Measurements from ENCODE around the gene ZNF287.
"Not testable (repeated sequence)": the region's sequence is repeated elsewhere in the genome, so short reads cannot be mapped to it uniquely, and the experiment has no call there.

Gene ZNF287

GRCh38 chr17:16551878-16552636 is 16.9 kb downstream of the ZNF287 start:
- no peak for DNase-seq
- peaks cover 38% of the 10 kb centered on the region for H3K36me3 ChIP-seq
- no peak for TF ChIP-seq CTCF (IDR thresholded peaks at IDR 0.05; ENCODE audit: low read depth, low read length)
- H3K27ac ChIP-seq, result no peak overlapping the region
- H3K4me3 ChIP-seq (ENCODE audit: low read depth, low read length), result no peak overlapping the region
- peaks cover 47% of the 10 kb centered on the region for H3K9me3 ChIP-seq (ENCODE audit: severe bottlenecking)
- H3K27me3 ChIP-seq (ENCODE audit: insufficient read depth, low read depth, severe bottlenecking), result no peaks in the 10 kb centered on the region

GRCh38 chr17:16537130-16537458 is 31.9 kb downstream of the ZNF287 start:
- no peak for DNase-seq
- no peaks in the 10 kb centered on the region for H3K9me3 ChIP-seq (ENCODE audit: severe bottlenecking)
- H3K36me3 ChIP-seq, result no peaks in the 10 kb centered on the region
- TF ChIP-seq CTCF (IDR thresholded peaks at IDR 0.05; ENCODE audit: low read depth, low read length), result no peak
- no peak overlapping the region; the same call in 1 of the 2 replicates for H3K4me3 ChIP-seq (ENCODE audit: low read depth, low read length)
- H3K27ac ChIP-seq, result no peak overlapping the region; the same call in 1 of the 2 replicates
- no peaks in the 10 kb centered on the region for H3K27me3 ChIP-seq (ENCODE audit: insufficient read depth, low read depth, severe bottlenecking)

GRCh38 chr17:16534236-16534635 is 34.8 kb downstream of the ZNF287 start:
- Histone ChIP-seq H3K36me3 (no peaks in the 10 kb centered on the region), H3K9me3 (ENCODE audit: severe bottlenecking) (no peaks in the 10 kb centered on the region), H3K4me3 (ENCODE audit: low read depth, low read length) (no peak overlapping the region), H3K27me3 (ENCODE audit: insufficient read depth, low read depth, severe bottlenecking) (no peaks in the 10 kb centered on the region), H3K27ac (no peak overlapping the region)
- no peak for TF ChIP-seq CTCF (IDR thresholded peaks at IDR 0.05; ENCODE audit: low read depth, low read length)
- no peak for DNase-seq

GRCh38 chr17:16529906-16530305 is 39.1 kb downstream of the ZNF287 start:
- Histone ChIP-seq H3K9me3 (ENCODE audit: severe bottlenecking) (no peaks in the 10 kb centered on the region), H3K27ac (no peak overlapping the region), H3K27me3 (ENCODE audit: insufficient read depth, low read depth, severe bottlenecking) (no peaks in the 10 kb centered on the region), H3K4me3 (ENCODE audit: low read depth, low read length) (no peak overlapping the region), H3K36me3 (no peaks in the 10 kb centered on the region)
- no peak for DNase-seq
- TF ChIP-seq CTCF (IDR thresholded peaks at IDR 0.05; ENCODE audit: low read depth, low read length), result no peak

GRCh38 chr17:16527298-16527697 is 41.7 kb downstream of the ZNF287 start:
- DNase-seq, result no peak
- Histone ChIP-seq H3K9me3 (ENCODE audit: severe bottlenecking) (no peaks in the 10 kb centered on the region), H3K36me3 (no peaks in the 10 kb centered on the region), H3K27ac (no peak overlapping the region), H3K27me3 (ENCODE audit: insufficient read depth, low read depth, severe bottlenecking) (no peaks in the 10 kb centered on the region), H3K4me3 (ENCODE audit: low read depth, low read length) (no peak overlapping the region)
- TF ChIP-seq CTCF (IDR thresholded peaks at IDR 0.05; ENCODE audit: low read depth, low read length), result no peak

GRCh38 chr17:16525556-16525955 is 43.4 kb downstream of the ZNF287 start:
- not testable (repeated sequence) for DNase-seq; H3K36me3 ChIP-seq; H3K27ac ChIP-seq; H3K9me3 ChIP-seq (ENCODE audit: severe bottlenecking); H3K27me3 ChIP-seq (ENCODE audit: insufficient read depth, low read depth, severe bottlenecking); H3K4me3 ChIP-seq (ENCODE audit: low read depth, low read length)

All from WERI-Rb-1 (cell line).